ENCODE measurements around the gene ENO2. TPM values are rescaled to one million over a fixed set of nuclear protein-coding genes. Genes with fewer than 3 reads are reported as not detected.

ENO2 gene
- total RNA-seq, 1 experiment from 2014 or later, result 166 TPM

- Mint-ChIP-seq H3K27ac (peak overlapping the region in 2 of 3 experiments; percentile 44 to 68; a peak in 3 of 7 replicates), H3K36me3 (ENCODE audit: insufficient read depth in 1 of 3, low read depth in 3 of 3) (peaks cover 3 to 6% (median 5%) of the 10 kb centered on the region in 3 experiments; a peak in 3 of 7 replicates), H3K9me3 (no peaks in the 10 kb centered on the region), H3K4me3 (peak overlapping the region in 1 of 2 experiments; percentile 15; a peak in 2 of 5 replicates), H3K27me3 (ENCODE audit: low read depth) (peaks cover 2% of the 10 kb centered on the region), H3K4me1 (peaks cover 37 to 47% of the 10 kb centered on the region in 2 experiments)
- DNase-seq, result no peak
- no CpG with 5 or more reads among the region's 15 CpGs for WGBS (ENCODE audit: extremely low coverage, insufficient read length, low lambda C conversion rate)
- Histone ChIP-seq H2BK120ac (ENCODE audit: low read depth, low read length, poor library complexity, severe bottlenecking) (no peak overlapping the region), H3K9ac (ENCODE audit: extremely low read depth, insufficient read length, low read length) (no peak overlapping the region), H2BK20ac (ENCODE audit: low read depth, low read length, poor library complexity, severe bottlenecking) (no peak overlapping the region), H4K5ac (ENCODE audit: insufficient read length, low read depth, low read length) (no peak overlapping the region), H3K18ac (ENCODE audit: insufficient read length, low read depth, low read length) (no peak overlapping the region), H3K56ac (ENCODE audit: insufficient read length, low read depth, low read length) (no peak overlapping the region), H3K4me1 (ENCODE audit: insufficient read depth, low read length) (peaks cover 6% of the 10 kb centered on the region; the same call in 1 of the 2 replicates), H4K91ac (ENCODE audit: insufficient read length, low read depth, low read length) (no peak overlapping the region), H3K79me2 (ENCODE audit: insufficient read depth, low read length) (no peaks in the 10 kb centered on the region), H3K9me3 (ENCODE audit: control insufficient read depth, low read depth, low read length) (no peaks in the 10 kb centered on the region), H3K4ac (ENCODE audit: low read depth, low read length) (no peak overlapping the region), H3K23me2 (ENCODE audit: insufficient read length, low read depth, low read length, poor library complexity, severe bottlenecking) (peaks cover 14% of the 10 kb centered on the region), H3K27ac (ENCODE audit: insufficient read length, low read depth, low read length) (no peak overlapping the region), H4K20me1 (ENCODE audit: control insufficient read depth, insufficient read depth, insufficient read length) (peaks cover 2% of the 10 kb centered on the region), H3T11ph (ENCODE audit: low read length) (no peak overlapping the region), H2AFZ (ENCODE audit: low read length) (no peak overlapping the region), H2BK12ac (ENCODE audit: insufficient read length, low read depth, low read length) (no peak overlapping the region), H3K14ac (ENCODE audit: insufficient read depth, low read length) (no peak overlapping the region; the same call in 1 of the 2 replicates), H3K79me1 (ENCODE audit: insufficient read depth, low read depth, low read length, poor library complexity, severe bottlenecking) (no peaks in the 10 kb centered on the region), H2BK5ac (ENCODE audit: insufficient read length, low read length) (no peak overlapping the region), H2AK5ac (ENCODE audit: insufficient read length, low read length) (no peak overlapping the region), H3K27me3 (ENCODE audit: insufficient read depth, low read length) (no peaks in the 10 kb centered on the region), H3K23ac (ENCODE audit: insufficient read length, low read depth, low read length) (no peak overlapping the region), H2BK15ac (ENCODE audit: low read depth, low read length) (no peak overlapping the region), H3K4me2 (ENCODE audit: insufficient read depth, insufficient read length, low read length) (no peak overlapping the region), H4K8ac (replicated peaks; ENCODE audit: insufficient read length, low read depth, low read length) (no peak overlapping the region)
- TF ChIP-seq CTCF (conservative IDR thresholded peaks at IDR 0.05), result peak; percentile 21; the same call in 1 of the 3 replicates
These were observed 34.7 kb downstream of the ENO2 start for GRCh38 chr12:6948873-6949594.

Data from H9 (cell line).